Neural progenitor cell (in vitro differentiated cells): ENCODE measurements around the gene TGIF2.

Experiments used
- CTCF ChIP-seq: fragments of 200-600 bp; sonication (generic); IDR thresholded peaks from 2 replicates; pipeline ENCODE4 v1.5.1; 2017; ENCODE audit warnings: antibody characterized with exemption, mild to moderate bottlenecking
- EZH2 ChIP-seq: fragments of 200-600 bp; sonication (generic); IDR thresholded peaks from 2 replicates; pipeline ENCODE4 v1.6.1; 2017; ENCODE audit warnings: antibody characterized with exemption, mild to moderate bottlenecking, moderate library complexity

GRCh38 chr20:36585410-36586125 is 12.2 kb downstream of the TGIF2 start:
- TF ChIP-seq CTCF (no peak), EZH2 (no peak)
